T1000 (cell line): ENCODE data around the gene CWC25.
"Not testable (repeated sequence)": the region's sequence is repeated elsewhere in the genome, so short reads cannot be mapped to it uniquely, and the experiment has no call there.

ENCODE experiments used
- DNase-seq: peaks from one replicate; lab custom pipeline; 2025; ENCODE audit warnings: mixed read lengths; lab: John Stamatoyannopoulos, UW

The CWC25 gene

GRCh38 chr17:38852771-38853291 lies 27.7 kb upstream of the CWC25 start:
- no peak for DNase-seq

GRCh38 chr17:38851434-38851833 lies 26.3 kb upstream of the CWC25 start:
- DNase-seq, result no peak

GRCh38 chr17:38850374-38850773 lies 25.3 kb upstream of the CWC25 start:
- no peak for DNase-seq

GRCh38 chr17:38848939-38849605 lies 24.0 kb upstream of the CWC25 start:
- DNase-seq, result no peak

GRCh38 chr17:38848557-38848891 lies 23.4 kb upstream of the CWC25 start:
- no peak for DNase-seq

GRCh38 chr17:38844261-38844757 lies 19.2 kb upstream of the CWC25 start:
- no peak for DNase-seq

GRCh38 chr17:38825762-38826247 lies 684 bp upstream of the CWC25 start:
- DNase-seq, result no peak

GRCh38 chr17:38815576-38816193 lies 9.4 kb downstream of the CWC25 start:
- no peak for DNase-seq

- DNase-seq, result no peak
These were observed 15.3 kb downstream of the CWC25 start for GRCh38 chr17:38809828-38810227.

GRCh38 chr17:38800237-38800760 lies 24.8 kb downstream of the CWC25 start:
- no peak for DNase-seq

GRCh38 chr17:38799501-38800236 lies 25.5 kb downstream of the CWC25 start, which contains the start of gene PIP4K2B:
PIP4K2B (minus strand) TSS chr17:38799556; CDS start chr17:38799424, 132 bp downstream.
- DNase-seq, result peak; percentile 97

- no peak for DNase-seq
These were observed 26.3 kb downstream of the CWC25 start for GRCh38 chr17:38798614-38799500.

GRCh38 chr17:38797828-38798227 lies 27.3 kb downstream of the CWC25 start:
- DNase-seq, result no peak

- no peak for DNase-seq
These were observed 28.0 kb downstream of the CWC25 start for GRCh38 chr17:38797158-38797490.

- no peak for DNase-seq
These were observed 28.5 kb downstream of the CWC25 start for GRCh38 chr17:38796451-38797157.

- no peak for DNase-seq
These were observed 30.9 kb downstream of the CWC25 start for GRCh38 chr17:38794221-38794620.

GRCh38 chr17:38791162-38791561 lies 34.0 kb downstream of the CWC25 start:
- no peak for DNase-seq

GRCh38 chr17:38790148-38790707 lies 34.9 kb downstream of the CWC25 start:
- DNase-seq, result not testable (repeated sequence)

GRCh38 chr17:38789185-38789584 lies 35.9 kb downstream of the CWC25 start:
- DNase-seq, result no peak

- not testable (repeated sequence) for DNase-seq
These were observed 37.1 kb downstream of the CWC25 start for GRCh38 chr17:38787999-38788398.
